OCI-LY7 (cell line): Measurements from ENCODE around the gene RNF130.

ENCODE experiments used
- CTCF ChIP-seq: fragments of 200-600 bp; sonication (generic); conservative IDR thresholded peaks from 2 replicates; pipeline ENCODE4 v1.5.1; 2014; ENCODE audit warnings: mild to moderate bottlenecking, antibody characterized with exemption, low read length, moderate library complexity, mixed read lengths
- EZH2phosphoT487 ChIP-seq: fragments of 200-600 bp; sonication (generic); IDR thresholded peaks from 2 replicates; pipeline ENCODE4 v1.6.1; 2018; ENCODE audit warnings: low read depth, borderline replicate concordance, mild to moderate bottlenecking, mixed run types, antibody characterized with exemption, low read length, moderate library complexity, mixed read lengths

- TF ChIP-seq CTCF (no peak), EZH2phosphoT487 (no peak)
These were observed 45.6 kb upstream of the RNF130 start for GRCh38 chr5:180117000-180117725.
